Peyer's patch (tissue), 4 donors: ENCODE data around the gene DSCAML1. TPM values are rescaled to one million over a fixed set of nuclear protein-coding genes. Genes with fewer than 3 reads are reported as not detected.
"Not testable (repeated sequence)": the region's sequence is repeated elsewhere in the genome, so short reads cannot be mapped to it uniquely, and the experiment has no call there.

ENCODE experiments used
- DNase-seq, 3 donors: peaks; one replicate each; pipeline ENCODE4 v3.0.0-alpha.2; 2017 to 2019
- H3K27ac ChIP-seq, 4 donors: fragments of 200-600 bp; sonication (generic); one replicate each; pipeline ENCODE4 v1.5.1; 2016 to 2019
- H3K27me3 ChIP-seq, 2 donors: fragments of 200-600 bp; sonication (generic); one replicate each; pipeline ENCODE4 v1.5.1; 2019
- H3K36me3 ChIP-seq, 3 donors: fragments of 200-600 bp; sonication (generic); one replicate each; pipeline ENCODE4 v1.5.1; 2016 to 2019
- H3K4me1 ChIP-seq, 4 donors: fragments of 200-600 bp; sonication (generic); one replicate each; pipeline ENCODE4 v1.5.1; 2016 to 2019
- H3K4me3 ChIP-seq, 4 donors: fragments of 200-600 bp; sonication (generic); 1 replicate in 3 of 4; 2 replicates in 1 of 4; pipeline ENCODE4 v1.5.1; 2016 to 2019; ENCODE audit warnings: mild to moderate bottlenecking in 1 of 4
- H3K9me3 ChIP-seq, 4 donors: fragments of 200-600 bp; sonication (generic); one replicate each; pipeline ENCODE4 v1.5.1; 2016 to 2019; ENCODE audit warnings: mild to moderate bottlenecking in 1 of 4
- CTCF ChIP-seq, 6 experiments: fragments of 450-650 bp in 4 of 6; fragments of 200-600 bp in 2 of 6; sonication (generic) in 1 of 6; IDR thresholded peaks; one replicate each; pipeline ENCODE4 v1.5.1; 2017 to 2019; ENCODE audit warnings: antibody characterized with exemption in 6 of 6, mild to moderate bottlenecking in 3 of 6, moderate library complexity in 1 of 6
- POLR2A ChIP-seq, 2 donors: fragments of 450-650 bp; IDR thresholded peaks; one replicate each; pipeline ENCODE4 v1.5.1; 2017; ENCODE audit warnings: antibody characterized with exemption in 2 of 2, mild to moderate bottlenecking in 2 of 2, moderate library complexity in 2 of 2
- total RNA-seq, 4 donors: library from RNA; depleted of rRNA; stranded (reverse); fragments of >200 nt; gene quantifications; one replicate each; pipeline ENCODE4 v1.1.0, GENCODE V29; 2016

Gene DSCAML1
- total RNA-seq, 4 donors from 2014 or later, result 0.18 to 5.8 (median 2.9) TPM

GRCh38 chr11:117768506-117768905, 28.5 kb downstream of the DSCAML1 start:
- DNase-seq, result no peak
- no peaks in the 10 kb centered on the region for H3K27me3 ChIP-seq
- H3K36me3 ChIP-seq, result no peaks in the 10 kb centered on the region
- H3K4me1 ChIP-seq, result no peaks in the 10 kb centered on the region
- no peaks in the 10 kb centered on the region for H3K9me3 ChIP-seq
- TF ChIP-seq POLR2A (IDR thresholded peaks at IDR 0.05) (no peak), CTCF (IDR thresholded peaks at IDR 0.05) (no peak)
- H3K4me3 ChIP-seq, result no peak overlapping the region
- H3K27ac ChIP-seq, result no peak overlapping the region

DNA sequence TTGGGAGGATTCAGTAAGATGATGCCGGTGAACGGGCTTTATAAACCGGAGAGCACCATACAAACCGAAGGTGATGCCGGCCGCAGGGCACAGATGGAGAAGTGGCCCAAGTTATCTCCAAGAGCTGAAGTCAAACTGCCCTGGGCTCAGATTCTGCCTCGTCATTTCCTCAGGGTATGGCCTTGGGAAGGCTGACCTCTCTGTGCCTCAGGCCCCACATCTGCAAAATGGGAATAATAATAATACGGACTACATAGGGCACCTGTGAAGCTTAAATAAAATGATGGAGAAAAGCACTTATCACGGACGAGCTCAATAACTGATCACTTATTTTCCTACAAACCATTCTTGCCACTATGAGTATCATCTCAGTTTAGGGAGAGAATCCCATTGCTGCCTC, 29.9 kb downstream of the DSCAML1 start:
- Histone ChIP-seq H3K9me3 (no peaks in the 10 kb centered on the region), H3K4me3 (no peak overlapping the region), H3K36me3 (no peaks in the 10 kb centered on the region), H3K27ac (no peak overlapping the region), H3K27me3 (no peaks in the 10 kb centered on the region), H3K4me1 (no peaks in the 10 kb centered on the region)
- no peak for TF ChIP-seq POLR2A (IDR thresholded peaks at IDR 0.05)
- TF ChIP-seq CTCF (IDR thresholded peaks at IDR 0.05), result no peak
- DNase-seq, result no peak

GRCh38 chr11:117766576-117766975, 30.4 kb downstream of the DSCAML1 start:
- no peak for DNase-seq
- H3K36me3 ChIP-seq, result no peaks in the 10 kb centered on the region
- no peaks in the 10 kb centered on the region for H3K9me3 ChIP-seq
- H3K4me3 ChIP-seq, result no peak overlapping the region
- TF ChIP-seq CTCF (IDR thresholded peaks at IDR 0.05), result no peak
- no peak for TF ChIP-seq POLR2A (IDR thresholded peaks at IDR 0.05)
- H3K27ac ChIP-seq, result no peak overlapping the region
- no peaks in the 10 kb centered on the region for H3K27me3 ChIP-seq
- H3K4me1 ChIP-seq, result no peaks in the 10 kb centered on the region

GRCh38 chr11:117766026-117766425, 31.0 kb downstream of the DSCAML1 start:
- TF ChIP-seq CTCF (IDR thresholded peaks at IDR 0.05) (no peak), POLR2A (IDR thresholded peaks at IDR 0.05) (no peak)
- DNase-seq, result no peak
- H3K27me3 ChIP-seq, result no peaks in the 10 kb centered on the region
- H3K27ac ChIP-seq, result no peak overlapping the region
- no peak overlapping the region for H3K4me3 ChIP-seq
- H3K9me3 ChIP-seq, result no peaks in the 10 kb centered on the region
- H3K36me3 ChIP-seq, result no peaks in the 10 kb centered on the region
- H3K4me1 ChIP-seq, result no peaks in the 10 kb centered on the region

DNA sequence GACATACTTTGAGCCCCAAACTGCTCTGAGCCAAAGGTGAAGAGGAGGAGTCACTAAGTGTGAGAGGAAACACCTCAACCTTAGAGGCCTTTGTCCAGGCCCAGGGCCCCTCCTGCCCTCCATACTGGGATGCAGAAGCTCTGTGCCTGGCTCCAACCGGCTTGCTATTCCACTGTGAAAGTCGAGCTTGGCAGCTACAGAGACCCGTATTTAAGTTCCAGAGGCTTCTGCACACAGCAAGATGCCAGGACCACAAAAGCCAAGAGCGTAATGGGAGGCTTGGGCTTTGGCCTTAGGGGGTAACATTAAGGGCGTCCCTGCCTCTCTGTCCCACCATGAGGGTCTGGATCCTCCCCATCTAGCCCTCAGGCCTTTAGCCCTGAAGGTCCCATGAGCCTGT, 31.9 kb downstream of the DSCAML1 start:
- TF ChIP-seq POLR2A (IDR thresholded peaks at IDR 0.05) (no peak), CTCF (IDR thresholded peaks at IDR 0.05) (no peak)
- H3K27me3 ChIP-seq, result no peaks in the 10 kb centered on the region
- H3K36me3 ChIP-seq, result no peaks in the 10 kb centered on the region

DNA sequence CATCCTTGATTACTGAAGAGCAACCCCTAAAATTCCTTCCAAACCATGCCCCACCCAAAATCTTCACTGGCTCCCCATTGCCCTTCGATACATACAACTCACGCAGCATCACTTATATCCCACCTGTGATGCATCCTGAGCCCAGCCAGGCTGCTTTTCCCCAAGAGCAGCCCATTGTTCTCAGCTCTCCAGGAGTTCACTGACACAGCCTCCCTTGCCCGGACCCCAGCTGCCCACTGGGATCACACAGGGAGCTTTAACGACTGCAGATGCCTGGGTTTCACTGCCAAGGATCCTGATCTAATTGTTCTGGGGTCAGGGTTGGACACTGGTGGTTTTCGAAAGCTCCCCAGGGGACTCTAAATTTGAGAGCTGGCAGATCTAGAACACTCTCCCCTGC, 33.6 kb downstream of the DSCAML1 start:
- H3K4me3 ChIP-seq, DNase-seq, H3K27me3 ChIP-seq, H3K9me3 ChIP-seq, H3K27ac ChIP-seq, H3K4me1 ChIP-seq, H3K36me3 ChIP-seq: not testable (repeated sequence)

More for the DNA sequence above, 31.9 kb downstream of the DSCAML1 start:
- H3K27ac ChIP-seq, result no peak overlapping the region
- H3K4me1 ChIP-seq, result no peaks in the 10 kb centered on the region
- H3K9me3 ChIP-seq, result no peaks in the 10 kb centered on the region
- no peak overlapping the region for H3K4me3 ChIP-seq
- no peak for DNase-seq
